Retina (tissue), 1 donor: ENCODE results near the gene LRRC51.
"Not testable (repeated sequence)": the region's sequence is repeated elsewhere in the genome, so short reads cannot be mapped to it uniquely, and the experiment has no call there.

Source experiments
- DNase-seq: peaks from one replicate; pipeline ENCODE4 v3.0.0-alpha.2; 2016

Gene LRRC51

DNA sequence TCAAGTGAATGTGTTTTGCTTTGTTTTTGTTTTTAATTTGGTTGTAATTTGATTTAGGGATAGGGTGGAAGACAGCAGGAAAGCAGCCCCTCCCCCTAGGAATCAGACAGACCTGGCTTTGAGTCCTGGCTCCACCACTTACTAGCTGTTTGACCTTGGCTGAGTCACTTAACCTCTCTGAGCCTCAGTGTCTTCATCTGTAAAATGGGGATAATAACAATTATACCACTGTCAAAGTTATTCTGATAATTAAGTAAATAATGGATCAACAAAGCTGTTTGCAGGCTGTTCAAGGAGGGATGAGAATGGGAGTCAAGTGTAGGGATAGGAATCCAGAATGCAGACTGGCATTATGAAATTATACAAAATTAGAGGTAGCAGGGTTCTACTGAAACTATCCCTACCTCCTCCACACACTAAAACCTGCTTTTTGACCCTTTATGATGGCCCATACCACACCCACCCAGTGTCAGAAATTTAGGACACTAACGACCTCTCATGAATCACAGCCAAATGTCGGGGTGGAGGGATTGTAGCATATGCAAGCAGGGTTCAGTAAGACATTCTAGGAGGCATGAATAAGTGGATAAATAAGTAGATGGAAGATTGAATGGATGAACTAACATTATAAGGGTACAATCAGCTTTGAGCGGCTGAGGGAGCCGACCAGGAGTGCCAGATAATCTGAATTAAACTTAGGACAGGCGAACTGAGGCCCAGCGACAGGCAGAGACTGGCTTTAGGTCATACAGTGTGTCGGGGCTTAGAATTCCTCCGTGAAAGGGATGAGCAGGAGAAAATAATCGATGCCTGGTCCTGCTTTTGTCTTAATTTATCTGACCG, 30.9 kb downstream of the LRRC51 start:
- DNase-seq = peak; percentile 4

DNA sequence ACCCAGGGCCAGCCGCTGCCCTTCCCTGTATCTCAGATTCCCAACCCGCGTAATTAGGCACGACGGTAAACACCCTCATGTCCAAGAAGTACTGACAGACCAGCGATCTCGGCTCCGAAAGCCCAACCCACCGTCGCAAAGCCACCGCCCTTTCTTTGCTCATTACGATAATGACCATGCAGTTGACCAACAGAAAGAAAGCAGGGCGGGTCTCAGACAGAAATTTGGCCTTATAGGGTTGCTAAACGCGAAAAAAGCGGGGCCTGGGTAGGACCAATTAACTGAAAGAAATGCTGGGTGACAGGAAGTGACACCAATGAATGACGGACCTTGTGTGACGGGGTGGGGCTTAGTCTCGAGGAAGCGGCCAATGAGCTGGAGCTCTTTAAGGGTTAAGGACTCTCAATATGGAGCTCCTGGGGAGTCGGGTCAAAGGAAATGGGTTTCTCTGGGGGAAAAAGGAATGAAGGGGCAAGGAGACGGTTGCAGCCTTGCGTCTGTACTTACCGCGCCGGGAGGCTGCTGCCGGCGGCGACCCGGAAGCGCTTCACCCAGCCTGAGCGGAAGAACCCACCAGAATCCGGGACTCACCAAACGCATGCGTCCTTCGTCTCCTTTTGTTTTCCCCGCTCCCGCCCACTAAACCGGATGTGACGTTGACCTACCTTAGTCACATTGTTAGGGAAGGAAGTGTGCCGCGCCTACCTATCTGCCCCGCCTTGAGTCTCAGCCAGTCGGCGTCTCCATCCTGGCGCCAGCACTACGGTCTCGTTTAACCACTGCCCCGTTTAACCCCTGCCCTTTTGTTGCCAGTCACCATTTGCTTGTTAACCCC, 31.7 kb downstream of the LRRC51 start, which contains the start of gene ANAPC15:
TSS of gene ANAPC15 (minus strand) at position 553 of the 835 bp plus-strand sequence. CDS start 1,419 bp downstream, outside the sequence.
- peak; percentile 100 for DNase-seq

DNA sequence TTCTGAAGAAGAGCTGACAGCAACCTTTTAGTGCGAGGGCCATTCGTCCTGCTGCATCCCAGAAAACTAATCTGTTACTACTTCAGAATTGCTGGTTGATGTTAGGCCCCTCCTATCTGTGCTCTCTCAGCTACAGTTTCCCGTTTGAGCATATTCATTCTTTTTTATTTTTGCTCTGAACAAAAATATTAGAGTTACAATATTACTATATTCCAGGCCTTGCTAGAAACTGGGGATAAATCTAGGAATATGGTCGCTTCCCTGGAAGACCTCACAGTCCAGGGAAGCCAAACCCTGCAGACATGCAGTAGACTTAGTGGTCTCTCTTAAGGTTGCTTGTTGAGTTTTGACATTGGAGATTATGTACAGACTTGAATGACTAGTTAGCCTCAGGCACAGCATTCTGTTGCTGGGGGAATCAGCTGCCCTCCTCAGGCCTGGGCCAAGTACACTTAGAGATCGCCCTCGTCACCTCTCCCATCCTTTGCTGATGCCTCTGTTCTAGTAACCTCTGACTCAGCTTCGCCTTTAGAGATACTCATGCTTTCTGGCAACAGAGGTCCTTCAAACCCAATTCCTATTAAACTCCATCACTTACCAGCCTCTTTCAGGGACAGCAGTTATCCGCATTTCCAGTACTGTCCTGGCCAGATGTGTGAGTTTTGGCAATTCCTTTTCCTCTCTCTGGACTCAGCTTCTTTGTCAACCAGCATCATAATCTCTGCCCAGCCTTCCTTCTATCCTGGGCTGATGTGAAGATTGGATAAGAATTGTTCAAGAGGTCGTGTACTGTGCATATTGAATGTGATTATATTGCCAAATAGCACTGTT, 32.5 kb downstream of the LRRC51 start:
- no peak for DNase-seq

DNA sequence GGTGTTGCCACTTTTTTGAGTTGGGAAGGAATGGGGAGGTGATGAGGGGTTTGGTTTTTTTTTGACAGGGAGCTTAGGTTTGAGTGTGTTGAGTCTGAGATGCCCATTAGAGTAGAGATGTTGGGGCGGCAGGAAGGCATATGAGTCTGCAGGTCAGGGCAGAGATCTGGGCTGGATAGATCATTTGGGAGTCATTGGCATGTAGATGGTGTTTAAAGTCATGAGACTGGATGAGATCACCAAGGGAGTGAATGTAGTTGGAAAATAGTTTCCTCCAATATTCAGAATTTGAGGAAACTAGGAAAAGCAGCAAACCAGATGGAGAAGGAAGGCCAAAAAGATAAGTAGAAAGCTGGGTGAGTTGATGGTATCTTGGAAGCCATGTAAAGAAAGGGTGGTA, 33.9 kb downstream of the LRRC51 start:
- DNase-seq = no peak

DNA sequence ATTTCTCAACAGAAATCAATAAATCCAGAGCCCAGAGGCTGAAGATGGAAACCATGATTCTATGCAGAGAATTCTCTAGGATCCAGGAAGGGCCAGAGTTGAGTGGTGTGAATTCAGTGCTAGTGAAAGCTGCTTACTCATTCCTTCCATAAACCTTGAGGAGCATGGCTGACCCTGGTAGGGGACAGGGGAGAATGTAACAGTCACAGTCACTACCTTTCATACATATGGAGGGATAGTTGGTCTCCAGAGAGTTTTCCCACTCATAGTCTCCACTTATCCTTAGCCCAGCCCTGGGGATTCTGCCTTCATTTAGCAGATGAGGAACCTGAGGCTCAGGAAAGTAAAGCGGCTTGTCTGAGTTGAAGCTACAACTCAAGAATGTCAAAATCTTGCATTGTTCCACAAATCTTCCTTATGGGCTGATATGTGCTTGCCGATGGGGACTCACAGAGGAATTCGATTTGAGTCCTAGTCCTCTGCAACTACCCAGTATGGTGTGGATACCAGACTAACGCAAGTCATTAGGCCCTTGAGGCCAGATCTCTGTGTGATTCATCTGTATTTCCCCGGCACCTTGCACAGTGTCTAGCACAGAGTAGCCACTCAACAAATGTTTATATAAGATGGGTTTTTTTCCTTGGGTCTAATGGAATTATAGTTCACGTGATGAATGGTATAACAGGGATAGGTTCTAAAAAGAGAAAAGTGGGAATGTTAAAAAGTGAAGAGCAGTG, 35.5 kb downstream of the LRRC51 start:
- no peak for DNase-seq

DNA sequence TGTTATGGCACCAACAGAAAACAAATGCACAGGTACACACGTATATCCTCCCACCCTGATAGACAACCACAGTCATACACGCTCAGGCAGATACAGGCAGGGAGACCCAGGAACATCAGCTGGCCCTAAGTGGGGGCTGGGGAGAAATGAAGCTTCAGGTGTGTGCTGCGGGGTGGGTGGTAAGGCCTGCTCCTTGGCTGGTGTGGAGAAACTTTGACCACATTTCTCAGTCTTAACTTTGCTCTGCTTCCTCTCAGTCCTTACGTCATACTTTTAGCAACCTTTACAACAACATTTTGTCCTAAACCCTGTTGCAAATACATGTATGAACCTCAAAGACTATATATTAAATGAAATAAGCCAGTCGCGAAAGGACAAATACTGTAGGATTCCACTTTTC, 38.5 kb downstream of the LRRC51 start:
- no peak for DNase-seq

DNA sequence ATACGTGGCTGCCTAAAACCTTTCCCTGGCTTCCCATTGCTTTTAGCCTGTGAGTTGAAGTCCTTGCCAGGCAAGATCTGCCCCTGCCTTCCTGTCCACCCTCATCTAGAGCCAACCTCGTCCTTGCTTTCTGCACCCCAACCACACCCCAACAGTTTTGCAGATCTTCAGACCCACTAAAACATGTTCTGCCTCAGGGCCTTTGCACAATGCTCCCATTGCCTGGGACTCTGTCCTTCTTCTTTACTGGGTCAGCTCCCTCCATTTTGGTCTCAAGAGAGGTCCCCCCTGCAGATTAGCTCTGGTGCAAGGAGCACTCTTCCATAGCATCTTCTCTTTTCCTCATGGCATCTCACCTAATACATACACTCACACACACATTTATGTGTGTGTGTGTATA, 40.3 kb downstream of the LRRC51 start:
- no peak for DNase-seq

DNA sequence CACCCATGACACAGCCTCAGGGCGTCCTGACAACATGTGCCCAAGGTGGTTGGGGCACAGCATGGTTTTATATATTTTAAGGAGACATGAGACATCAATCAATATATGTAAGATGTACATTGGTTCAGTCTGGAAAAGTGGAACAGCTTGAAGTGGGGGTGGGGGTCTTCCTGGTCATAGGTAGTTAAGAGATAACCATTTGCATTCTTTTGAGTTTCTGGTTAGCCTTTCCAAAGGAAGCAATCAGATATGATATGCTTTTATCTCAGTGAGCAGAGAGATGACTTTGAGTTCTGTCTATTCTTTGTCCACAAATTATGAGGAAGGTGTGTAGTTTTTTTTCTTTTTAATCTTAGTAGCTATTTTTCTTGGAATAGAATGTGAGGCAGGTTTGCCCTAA, 42.0 kb downstream of the LRRC51 start:
- no peak for DNase-seq

DNA sequence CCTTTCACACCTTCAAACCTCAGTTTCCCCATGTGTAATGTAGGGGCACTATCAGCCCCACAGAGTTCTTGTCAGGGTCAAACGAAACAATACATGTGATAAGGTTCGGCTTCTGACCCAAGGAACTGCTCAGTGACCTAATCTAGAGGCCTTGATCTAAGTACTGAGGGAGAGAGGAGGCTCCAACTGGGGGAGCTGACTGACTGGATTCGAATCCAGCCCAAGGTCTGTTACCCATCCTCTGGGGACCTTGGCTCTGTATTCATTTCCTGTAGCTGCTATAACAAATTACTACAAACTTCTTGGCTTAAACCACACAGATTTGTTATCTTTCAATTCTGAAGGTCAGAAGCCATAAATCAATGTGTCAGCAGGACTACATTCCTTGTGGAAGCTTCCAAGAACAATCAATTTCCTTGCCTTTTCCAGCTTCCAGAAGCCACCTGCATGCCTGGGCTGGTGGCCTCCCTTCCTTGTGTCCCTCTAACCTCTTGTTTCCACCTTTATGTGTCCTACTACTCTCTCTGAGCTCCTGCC, 42.5 kb downstream of the LRRC51 start:
- DNase-seq = no peak

DNA sequence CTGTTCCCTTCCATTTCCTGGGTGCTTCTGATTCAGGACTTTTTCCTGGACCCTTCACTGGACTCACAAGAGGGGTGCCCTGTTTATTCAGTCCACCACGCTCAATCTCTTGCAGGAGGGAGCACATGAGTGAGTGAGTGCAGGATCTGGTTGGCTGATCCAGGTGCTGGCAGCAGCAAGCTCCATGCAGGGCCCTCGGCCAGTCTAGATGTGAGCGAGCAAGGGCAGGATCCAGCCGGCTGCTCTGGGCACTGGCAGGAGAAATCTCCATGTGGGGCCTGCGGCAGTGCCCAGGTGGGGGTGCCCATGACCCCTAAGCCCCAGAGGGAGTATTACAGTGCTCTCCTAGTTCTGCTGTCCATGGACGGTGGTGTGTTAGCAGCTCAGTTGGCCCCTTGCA, 43.4 kb downstream of the LRRC51 start:
- no peak for DNase-seq

DNA sequence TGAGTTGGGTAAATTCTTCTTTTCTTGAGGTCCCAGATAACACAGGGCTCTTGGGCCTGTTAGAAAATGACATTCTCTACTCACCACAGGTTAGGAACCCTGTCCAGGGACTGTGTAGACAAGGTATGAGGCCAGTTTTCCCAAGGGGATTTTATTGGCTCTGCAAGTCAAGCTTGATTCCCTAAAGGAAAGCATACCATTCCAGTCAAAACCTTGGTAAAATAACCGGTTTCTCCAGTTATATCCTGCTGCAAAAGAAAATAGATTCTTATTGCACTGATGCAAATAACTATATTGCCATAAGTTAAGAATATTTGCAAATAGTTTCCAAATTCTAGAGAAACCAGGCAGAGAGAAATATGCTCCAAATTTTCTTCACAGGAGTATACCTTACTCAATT, 45.3 kb downstream of the LRRC51 start:
- no peak for DNase-seq

DNA sequence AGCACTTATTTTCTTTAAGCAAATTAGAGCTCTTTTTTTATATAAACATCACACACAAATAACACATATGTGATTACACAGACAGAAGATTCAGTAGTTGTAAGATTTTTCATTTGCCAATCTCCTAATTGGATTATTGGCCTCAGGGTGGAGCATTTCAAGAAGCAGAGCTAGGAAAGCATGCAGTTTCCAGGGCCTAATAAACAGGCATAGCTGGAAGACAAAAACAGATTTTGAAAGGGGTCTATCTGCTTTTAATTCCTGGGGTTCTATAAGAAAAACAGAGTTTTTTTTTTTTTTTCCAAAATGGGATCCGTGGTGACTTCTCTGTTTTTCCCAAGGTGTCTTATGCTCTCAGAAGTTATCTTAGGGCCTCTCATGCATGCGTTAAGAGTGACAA, 47.3 kb downstream of the LRRC51 start:
- DNase-seq = no peak

DNA sequence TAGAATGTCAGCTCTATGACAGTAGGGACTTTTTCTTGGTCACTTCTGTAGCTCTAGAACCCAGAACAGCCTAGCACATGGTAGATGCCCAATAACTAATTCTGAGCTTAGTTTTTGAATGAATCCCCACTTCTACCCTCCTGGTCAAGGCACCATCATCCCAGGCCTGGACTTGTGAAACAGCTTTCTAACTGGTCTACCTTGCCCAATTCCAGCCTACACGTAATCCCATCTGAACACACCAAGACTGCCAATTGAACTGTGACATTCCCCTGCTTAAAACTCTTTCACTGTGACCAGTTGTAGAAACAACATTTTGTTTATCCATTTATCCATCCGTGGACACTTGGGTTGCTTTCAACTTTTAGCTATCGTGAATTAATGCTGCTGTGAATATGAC, 48.7 kb downstream of the LRRC51 start:
- no peak for DNase-seq

DNA sequence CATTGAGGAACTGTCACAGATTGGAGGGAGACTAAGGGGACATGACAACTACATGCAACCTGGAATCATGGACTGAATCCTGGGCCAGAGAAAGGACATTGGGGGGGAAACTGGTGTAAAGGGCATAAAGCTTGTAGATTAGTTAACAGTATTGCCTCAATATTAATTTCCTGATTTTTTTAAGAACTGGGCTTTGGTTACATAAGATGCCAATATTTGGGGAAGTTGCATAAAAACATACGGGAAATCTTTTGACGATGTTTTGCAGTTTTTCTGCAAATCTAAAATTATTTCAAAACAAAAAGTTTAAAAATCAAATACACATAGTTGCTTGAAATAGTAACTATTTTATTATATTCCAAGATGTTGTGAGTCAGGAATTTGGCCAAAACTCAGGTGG, 52.0 kb downstream of the LRRC51 start:
- no peak for DNase-seq

DNA sequence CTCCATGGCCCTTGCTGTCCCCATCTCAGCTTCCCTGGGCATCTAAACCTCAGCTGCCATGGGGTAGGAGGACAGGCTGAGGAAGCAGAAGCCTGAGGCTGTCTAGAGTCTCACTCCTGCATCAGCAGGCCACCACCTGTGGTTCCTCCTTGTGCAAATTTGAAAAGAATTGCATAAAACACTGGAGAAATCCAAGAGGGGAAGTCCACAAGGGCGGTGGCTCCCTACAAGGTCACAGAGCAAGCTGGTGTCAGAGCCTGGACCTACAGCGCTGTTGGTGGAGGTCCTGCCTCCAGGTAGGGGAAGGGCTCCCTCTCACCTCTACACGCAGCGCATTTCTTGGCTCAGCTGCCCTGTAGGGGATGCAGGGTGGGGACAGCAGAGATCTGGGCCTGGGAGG, 54.8 kb downstream of the LRRC51 start, which contains the start of gene FOLR3:
TSS of gene FOLR3 (plus strand) at position 253 of the 400 bp plus-strand sequence. CDS start 228 bp downstream, outside the sequence.
- DNase-seq = not testable (repeated sequence)

DNA sequence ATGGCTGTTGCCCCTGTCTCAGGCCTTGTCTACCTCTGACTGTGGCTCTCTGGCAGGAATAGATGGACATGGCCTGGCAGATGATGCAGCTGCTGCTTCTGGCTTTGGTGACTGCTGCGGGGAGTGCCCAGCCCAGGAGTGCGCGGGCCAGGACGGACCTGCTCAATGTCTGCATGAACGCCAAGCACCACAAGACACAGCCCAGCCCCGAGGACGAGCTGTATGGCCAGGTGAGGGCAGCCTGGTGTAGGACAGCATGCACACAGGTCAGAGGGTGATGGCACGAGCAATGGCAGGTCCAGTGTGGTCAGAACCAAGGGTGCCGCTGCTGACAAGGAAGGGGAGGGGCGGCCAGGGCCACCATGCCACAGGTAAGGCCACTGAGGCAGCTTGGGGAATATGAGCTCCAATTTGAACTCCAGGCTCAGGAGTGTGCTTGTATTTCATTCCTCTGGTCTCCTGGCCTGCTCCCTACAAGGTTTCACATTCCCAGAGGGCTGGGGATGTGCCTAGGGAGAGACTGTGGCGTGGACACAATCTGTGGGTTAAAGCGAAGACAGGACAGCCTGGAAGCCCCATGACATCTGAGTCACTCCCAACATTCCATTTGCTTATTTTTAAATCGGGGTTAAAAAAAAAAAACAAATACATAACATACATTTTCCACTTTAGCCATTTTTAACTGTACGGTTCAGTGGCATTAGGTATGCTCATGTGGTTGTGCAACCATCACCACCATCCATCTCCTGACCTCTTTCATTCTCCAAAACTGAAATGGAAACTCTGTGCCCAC, 55.4 kb downstream of the LRRC51 start:
- no peak for DNase-seq

DNA sequence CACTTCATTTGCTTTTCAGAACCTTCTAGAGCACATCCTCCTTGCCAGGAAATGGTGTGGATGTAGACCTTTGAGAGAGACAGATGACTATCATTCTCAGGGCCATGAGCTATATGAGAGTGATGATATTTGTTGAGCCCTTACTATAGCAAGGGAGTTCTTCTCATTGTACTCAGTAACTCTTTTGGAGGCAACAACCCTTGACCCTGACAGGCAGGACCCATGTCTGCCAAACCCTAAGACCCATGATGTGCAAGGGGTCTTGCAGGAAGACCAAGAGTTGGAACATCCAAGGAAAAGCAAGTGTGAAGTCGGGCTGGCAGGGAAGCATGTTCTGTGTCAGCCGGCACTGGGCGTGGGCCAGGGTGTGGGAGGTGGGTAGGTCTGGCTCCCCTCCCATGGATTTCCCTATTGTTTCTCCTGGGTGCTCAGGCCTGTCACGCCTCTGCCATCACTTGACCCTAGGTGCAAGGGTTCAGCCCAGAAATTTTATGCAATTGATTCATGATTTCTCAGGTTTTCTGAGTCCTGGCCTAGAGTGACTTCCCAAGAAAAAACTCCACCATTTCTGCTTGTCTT, 56.1 kb downstream of the LRRC51 start:
- DNase-seq = no peak

DNA sequence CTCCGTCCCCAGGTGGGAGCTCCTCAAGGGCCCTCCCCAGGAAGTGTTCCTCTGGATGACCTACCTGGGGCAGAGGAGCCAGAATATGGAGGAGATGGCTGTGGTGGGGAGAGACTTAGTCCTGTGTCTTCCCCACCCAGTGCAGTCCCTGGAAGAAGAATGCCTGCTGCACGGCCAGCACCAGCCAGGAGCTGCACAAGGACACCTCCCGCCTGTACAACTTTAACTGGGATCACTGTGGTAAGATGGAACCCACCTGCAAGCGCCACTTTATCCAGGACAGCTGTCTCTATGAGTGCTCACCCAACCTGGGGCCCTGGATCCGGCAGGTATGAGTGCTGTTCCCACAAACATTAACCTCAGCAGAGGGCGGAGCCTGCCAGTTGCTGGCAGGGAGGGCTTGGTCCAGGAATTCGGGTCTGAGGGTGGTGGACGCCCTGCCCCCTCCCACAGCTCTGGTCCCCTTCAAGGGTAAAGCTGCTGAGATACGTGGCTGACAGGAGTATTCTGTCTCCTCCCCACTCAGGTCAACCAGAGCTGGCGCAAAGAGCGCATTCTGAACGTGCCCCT, 58.3 kb downstream of the LRRC51 start:
- DNase-seq = no peak

DNA sequence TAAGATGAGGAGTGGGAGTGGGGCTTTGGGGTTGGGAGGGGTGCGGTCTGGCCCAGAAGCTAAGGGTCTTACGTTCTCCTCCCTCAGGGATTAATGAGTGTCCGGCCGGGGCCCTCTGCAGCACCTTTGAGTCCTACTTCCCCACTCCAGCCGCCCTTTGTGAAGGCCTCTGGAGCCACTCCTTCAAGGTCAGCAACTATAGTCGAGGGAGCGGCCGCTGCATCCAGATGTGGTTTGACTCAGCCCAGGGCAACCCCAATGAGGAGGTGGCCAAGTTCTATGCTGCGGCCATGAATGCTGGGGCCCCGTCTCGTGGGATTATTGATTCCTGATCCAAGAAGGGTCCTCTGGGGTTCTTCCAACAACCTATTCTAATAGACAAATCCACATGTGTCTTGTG, 58.9 kb downstream of the LRRC51 start:
- DNase-seq = no peak

DNA sequence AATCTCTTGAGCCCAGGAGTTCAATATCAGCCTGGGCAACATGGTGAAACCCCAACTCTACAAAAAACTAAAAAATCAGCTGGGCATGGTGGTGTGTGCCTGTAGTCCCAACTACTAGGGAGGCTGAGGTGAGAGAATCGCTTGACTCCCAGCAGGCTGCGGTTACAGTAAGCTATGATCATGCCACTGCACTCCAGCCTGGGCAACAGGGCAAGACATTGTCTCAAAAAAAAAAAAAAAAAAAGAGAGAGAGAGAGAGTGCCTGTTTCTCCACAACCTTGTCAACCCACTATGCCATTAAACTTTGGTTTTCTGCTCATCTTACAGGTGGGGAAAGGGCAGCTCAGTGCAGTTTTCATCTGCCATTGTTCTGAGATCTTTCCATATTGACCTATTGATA, 60.0 kb downstream of the LRRC51 start:
- DNase-seq = no peak
